RWPE2 (cell line): ENCODE results near the gene TADA2A.
A peak's percentile ranks its signal among the peaks of the same experiment; 100 is the strongest.

Experiments
- ATAC-seq: fragments of 200-7000 bp; cut with Tn5 transposase; 3 replicates; pipeline ENCODE4 v1.9.1; 2021; ENCODE audit warnings: low read depth
- DNase-seq: peaks from one replicate; pipeline ENCODE4 v3.0.0-alpha.2; 2020; ENCODE audit warnings: low spot score
- H3K27ac ChIP-seq: fragments of 450-650 bp; 2 replicates; pipeline ENCODE4 v1.5.1; 2017; ENCODE audit warnings: mild to moderate bottlenecking; ENCODE audit not compliant: poor library complexity, severe bottlenecking
- H3K27me3 ChIP-seq: fragments of 250-450 bp; sonication (Bioruptor Pico); 2 replicates; pipeline ENCODE4 v1.5.1; 2021; ENCODE audit warnings: mild to moderate bottlenecking, moderate library complexity; ENCODE audit not compliant: insufficient read depth, poor library complexity, severe bottlenecking
- H3K36me3 ChIP-seq: fragments of 250-450 bp; sonication (Bioruptor Pico); 2 replicates; pipeline ENCODE4 v1.5.1; 2020; ENCODE audit warnings: low read depth, mild to moderate bottlenecking, moderate library complexity
- H3K4me1 ChIP-seq: fragments of 250-450 bp; sonication (Bioruptor Pico); 2 replicates; pipeline ENCODE4 v1.5.1; 2021; ENCODE audit warnings: mild to moderate bottlenecking, moderate library complexity; ENCODE audit not compliant: insufficient read depth, poor library complexity, severe bottlenecking
- H3K4me3 ChIP-seq: fragments of 250-450 bp; sonication (Bioruptor Pico); 2 replicates; pipeline ENCODE4 v1.5.1; 2021; ENCODE audit warnings: mild to moderate bottlenecking, moderate library complexity; ENCODE audit not compliant: severe bottlenecking
- H3K9me3 ChIP-seq: fragments of 250-450 bp; sonication (Bioruptor Pico); 2 replicates; pipeline ENCODE4 v1.5.1; 2021; ENCODE audit warnings: mild to moderate bottlenecking, moderate library complexity; ENCODE audit not compliant: severe bottlenecking
- CTCF ChIP-seq: fragments of 450-650 bp; IDR thresholded peaks from one replicate; pipeline ENCODE4 v1.5.1; 2017; ENCODE audit warnings: mild to moderate bottlenecking, moderate library complexity; ENCODE audit not compliant: poor library complexity, severe bottlenecking

Gene TADA2A

GRCh38 chr17:37513711-37514110 is 107.0 kb downstream of the TADA2A start:
- no peak for DNase-seq
- H3K36me3 ChIP-seq: peaks cover 61% of the 10 kb centered on the region
- no peak overlapping the region for H3K4me3 ChIP-seq
- H3K4me1 ChIP-seq: peaks cover 3% of the 10 kb centered on the region
- H3K9me3 ChIP-seq: no peaks in the 10 kb centered on the region
- no peak overlapping the region for H3K27ac ChIP-seq
- ATAC-seq: no peak
- TF ChIP-seq CTCF: no peak
- no peaks in the 10 kb centered on the region for H3K27me3 ChIP-seq

GRCh38 chr17:37516127-37516571 is 109.5 kb downstream of the TADA2A start:
- no peaks in the 10 kb centered on the region for H3K27me3 ChIP-seq
- ATAC-seq: peak; percentile 66; the same call in 2 of the 3 replicates
- no peaks in the 10 kb centered on the region for H3K9me3 ChIP-seq
- peaks cover 52% of the 10 kb centered on the region for H3K36me3 ChIP-seq
- no peak for TF ChIP-seq CTCF
- H3K4me1 ChIP-seq: peaks cover 3% of the 10 kb centered on the region
- no peak for DNase-seq
- H3K4me3 ChIP-seq: no peak overlapping the region
- H3K27ac ChIP-seq: peak overlapping the region; percentile 40

GRCh38 chr17:37517881-37518280 is 111.2 kb downstream of the TADA2A start:
- Histone ChIP-seq H3K9me3 (no peaks in the 10 kb centered on the region), H3K27ac (no peak overlapping the region), H3K4me1 (peaks cover 3% of the 10 kb centered on the region), H3K36me3 (peaks cover 40% of the 10 kb centered on the region), H3K4me3 (no peak overlapping the region), H3K27me3 (no peaks in the 10 kb centered on the region)
- DNase-seq: no peak
- TF ChIP-seq CTCF: no peak
- ATAC-seq: no peak

GRCh38 chr17:37518826-37519225 is 112.1 kb downstream of the TADA2A start:
- H3K4me1 ChIP-seq: peaks cover 3% of the 10 kb centered on the region
- no peaks in the 10 kb centered on the region for H3K27me3 ChIP-seq
- no peak for ATAC-seq
- peaks cover 36% of the 10 kb centered on the region for H3K36me3 ChIP-seq
- H3K4me3 ChIP-seq: no peak overlapping the region
- no peak for DNase-seq
- no peaks in the 10 kb centered on the region for H3K9me3 ChIP-seq
- TF ChIP-seq CTCF: peak; percentile 21
- H3K27ac ChIP-seq: no peak overlapping the region

- Histone ChIP-seq H3K27me3 (no peaks in the 10 kb centered on the region), H3K9me3 (no peaks in the 10 kb centered on the region), H3K4me1 (peaks cover 3% of the 10 kb centered on the region), H3K27ac (no peak overlapping the region), H3K36me3 (peaks cover 39% of the 10 kb centered on the region), H3K4me3 (no peak overlapping the region)
- no peak for ATAC-seq
- no peak for TF ChIP-seq CTCF
- DNase-seq: no peak
These were observed 112.7 kb downstream of the TADA2A start for GRCh38 chr17:37519251-37519985.
